Fibroblast of villous mesenchyme (primary cell): Measurements from ENCODE around the gene LIG1. TPM values are rescaled to one million over a fixed set of nuclear protein-coding genes. Genes with fewer than 3 reads are reported as not detected.

Source experiments
- DNase-seq: peaks from one replicate; pipeline ENCODE4 v3.0.0-alpha.2; 2010; ENCODE audit warnings: low read depth
- H3K4me3 ChIP-seq: 2 replicates; pipeline ENCODE4 v1.5.1; 2011; ENCODE audit warnings: low read depth, mild to moderate bottlenecking, low read length
- total RNA-seq: library from RNA; depleted of rRNA; stranded (reverse); fragments of >200 nt; gene quantifications from 2 replicates; pipeline ENCODE4 v1.2.3, GENCODE V29; 2012
- TF ChIP-seq, protein P1 (sequence below): IDR thresholded peaks from 2 replicates; pipeline ENCODE4 v1.5.1; 2012; ENCODE audit warnings: low read depth, mild to moderate bottlenecking, low read length; ENCODE audit not compliant: insufficient read depth

The LIG1 gene
- total RNA-seq, 1 donor: 10.4 TPM

GRCh38 chr19:48133094-48133493, 37.0 kb downstream of the LIG1 start:
- DNase-seq: no peak
- TF ChIP-seq, protein P1, sequence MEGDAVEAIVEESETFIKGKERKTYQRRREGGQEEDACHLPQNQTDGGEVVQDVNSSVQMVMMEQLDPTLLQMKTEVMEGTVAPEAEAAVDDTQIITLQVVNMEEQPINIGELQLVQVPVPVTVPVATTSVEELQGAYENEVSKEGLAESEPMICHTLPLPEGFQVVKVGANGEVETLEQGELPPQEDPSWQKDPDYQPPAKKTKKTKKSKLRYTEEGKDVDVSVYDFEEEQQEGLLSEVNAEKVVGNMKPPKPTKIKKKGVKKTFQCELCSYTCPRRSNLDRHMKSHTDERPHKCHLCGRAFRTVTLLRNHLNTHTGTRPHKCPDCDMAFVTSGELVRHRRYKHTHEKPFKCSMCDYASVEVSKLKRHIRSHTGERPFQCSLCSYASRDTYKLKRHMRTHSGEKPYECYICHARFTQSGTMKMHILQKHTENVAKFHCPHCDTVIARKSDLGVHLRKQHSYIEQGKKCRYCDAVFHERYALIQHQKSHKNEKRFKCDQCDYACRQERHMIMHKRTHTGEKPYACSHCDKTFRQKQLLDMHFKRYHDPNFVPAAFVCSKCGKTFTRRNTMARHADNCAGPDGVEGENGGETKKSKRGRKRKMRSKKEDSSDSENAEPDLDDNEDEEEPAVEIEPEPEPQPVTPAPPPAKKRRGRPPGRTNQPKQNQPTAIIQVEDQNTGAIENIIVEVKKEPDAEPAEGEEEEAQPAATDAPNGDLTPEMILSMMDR: no peak

DNA sequence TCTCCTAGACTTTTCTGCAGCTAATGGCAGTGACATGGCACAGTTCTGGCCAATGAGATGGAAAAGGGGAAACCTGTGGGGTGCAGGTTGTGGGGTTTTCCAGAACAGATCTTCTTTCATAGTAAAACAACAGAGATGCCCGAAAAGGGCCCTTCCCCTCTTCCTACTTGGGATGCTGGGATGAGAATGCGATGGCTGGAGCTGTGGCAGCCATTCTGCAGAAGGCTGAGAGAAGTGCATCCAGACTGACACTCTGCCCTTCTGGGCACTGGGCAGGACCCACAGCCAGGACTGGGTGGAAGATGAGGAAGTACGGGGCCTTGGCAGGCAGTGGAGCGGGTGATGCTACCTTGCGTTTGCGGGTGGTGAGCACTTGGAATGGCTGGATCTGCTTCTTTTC, 42.6 kb downstream of the LIG1 start:
- DNase-seq: no peak
- TF ChIP-seq, protein P1: no peak
- H3K4me3 ChIP-seq: no peak overlapping the region

More at GRCh38 chr19:48133094-48133493, 37.0 kb downstream of the LIG1 start:
- no peak overlapping the region for H3K4me3 ChIP-seq

DNA sequence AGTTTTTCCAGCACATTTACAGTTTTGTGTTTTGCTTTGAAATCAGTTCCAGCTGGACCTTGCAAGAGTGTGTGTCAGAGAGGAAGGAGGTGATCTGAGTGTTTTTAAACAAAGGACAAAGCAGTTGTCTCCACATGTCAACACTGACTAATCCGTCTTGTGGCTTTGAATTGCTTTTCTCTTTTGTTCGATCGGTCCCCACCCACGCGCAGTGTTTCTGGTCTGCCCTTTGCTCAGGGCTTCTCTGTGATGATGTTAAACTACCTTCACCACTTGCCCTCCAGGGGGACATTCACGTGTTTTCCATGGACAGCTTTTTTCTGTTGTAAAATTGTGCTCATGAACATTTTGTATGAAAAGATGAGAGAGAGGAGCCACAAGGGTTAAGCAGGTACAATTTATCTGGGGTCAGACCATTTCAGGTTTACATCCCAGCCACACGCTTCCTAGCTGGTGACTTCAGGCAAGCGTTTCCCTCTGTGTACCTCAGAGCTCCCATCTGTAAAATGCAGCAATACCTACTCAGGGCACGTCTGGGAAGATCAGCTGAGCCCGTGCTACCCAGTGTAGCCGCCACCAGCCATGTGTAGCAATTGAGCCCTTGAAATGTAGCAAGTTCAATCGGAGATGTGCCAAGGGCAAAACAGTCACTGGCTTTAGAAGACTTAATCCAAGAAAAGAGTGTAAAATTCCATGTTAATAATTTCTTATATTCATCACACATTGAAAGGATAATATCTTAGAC, 46.1 kb downstream of the LIG1 start:
- no peak overlapping the region for H3K4me3 ChIP-seq
- DNase-seq: peak; percentile 29
- TF ChIP-seq, protein P1: peak; percentile 2

- TF ChIP-seq, protein P1: no peak
- DNase-seq: no peak
- no peak overlapping the region for H3K4me3 ChIP-seq
Observed at GRCh38 chr19:48122421-48122820, 47.7 kb downstream of the LIG1 start.

- no peak for DNase-seq
- TF ChIP-seq, protein P1: no peak
- H3K4me3 ChIP-seq: no peak overlapping the region
Observed at GRCh38 chr19:48121909-48122371, 48.2 kb downstream of the LIG1 start.

GRCh38 chr19:48121066-48121465, 49.1 kb downstream of the LIG1 start:
- TF ChIP-seq, protein P1: no peak
- DNase-seq: no peak
- no peak overlapping the region for H3K4me3 ChIP-seq
